Lung (tissue), 12 donors: ENCODE measurements around the gene TNIK. TPM values are rescaled to one million over a fixed set of nuclear protein-coding genes. Genes with fewer than 3 reads are reported as not detected.

ENCODE experiments used
- ATAC-seq: fragments of 200-7000 bp; cut with Tn5 transposase; one replicate; pipeline ENCODE4 v1.9.1; 2020; ENCODE audit warnings: moderate number of reproducible peaks; ENCODE audit not compliant: insufficient read depth, low FRiP score
- DNase-seq, 3 donors: peaks; one replicate each; pipeline ENCODE4 v3.0.0-alpha.2; 2013 to 2017
- H3K27ac ChIP-seq, 2 donors: one replicate each; pipeline ENCODE4 v1.5.1; 2013; ENCODE audit warnings: mild to moderate bottlenecking in 2 of 2, moderate library complexity in 2 of 2, control low read depth in 1 of 2, inconsistent platforms in 1 of 2, low read depth in 1 of 2, low read length in 1 of 2
- H3K27me3 ChIP-seq, 3 donors: one replicate each; pipeline ENCODE4 v1.5.1; 2013; ENCODE audit warnings: low read length in 2 of 3; ENCODE audit not compliant: control insufficient read depth in 3 of 3, insufficient read depth in 3 of 3
- H3K36me3 ChIP-seq, 4 donors: one replicate each; pipeline ENCODE4 v1.5.1; 2013; ENCODE audit warnings: low read length in 4 of 4, mild to moderate bottlenecking in 1 of 4, moderate library complexity in 1 of 4; ENCODE audit not compliant: control insufficient read depth in 4 of 4, insufficient read depth in 4 of 4
- H3K4me1 ChIP-seq, 5 donors: one replicate each; pipeline ENCODE4 v1.5.1; 2013; ENCODE audit warnings: low read length in 5 of 5, mild to moderate bottlenecking in 2 of 5, moderate library complexity in 1 of 5; ENCODE audit not compliant: control insufficient read depth in 5 of 5, insufficient read depth in 5 of 5
- H3K4me3 ChIP-seq: one replicate; pipeline ENCODE4 v1.5.1; 2013; ENCODE audit warnings: mild to moderate bottlenecking, control low read depth, moderate library complexity
- H3K9ac ChIP-seq, 2 donors: one replicate each; pipeline ENCODE4 v1.5.1; 2013; ENCODE audit warnings: low read length in 2 of 2, control low read depth in 1 of 2; ENCODE audit not compliant: insufficient read depth in 1 of 2
- H3K9me3 ChIP-seq, 4 donors: one replicate each; pipeline ENCODE4 v1.5.1; 2013; ENCODE audit warnings: low read length in 3 of 4, mild to moderate bottlenecking in 1 of 4, moderate library complexity in 1 of 4; ENCODE audit not compliant: control insufficient read depth in 4 of 4, insufficient read depth in 3 of 4
- CTCF ChIP-seq: IDR thresholded peaks from 2 replicates; pipeline ENCODE4 v1.5.1; 2012; ENCODE audit warnings: mild to moderate bottlenecking; ENCODE audit errors: control extremely low read depth, extremely low read depth
- whole genome bisulfite sequencing, 2 donors: extraction: QIAGEN DNeasy Blood & Tissue Kit; methylation state at CpG; one replicate each; pipeline ENCODE4 v1.1.7; 2013; 5-methylcytosine and 5-hydroxymethylcytosine counted together
- polyA plus RNA-seq, 2 donors: library from polyadenylated mRNA; stranded (reverse); fragments of 200-250 nt; gene quantifications; one replicate each; pipeline ENCODE4 v1.2.1, GENCODE V29; 2013
- total RNA-seq, 2 donors: library from RNA; depleted of rRNA in 1 of 2; stranded (reverse); fragments of >200 nt in 1 of 2; gene quantifications; one replicate each; pipeline ENCODE4 v1.2.1, GENCODE V29; 2014 to 2021
- donor health status: control.
- donor health status: control.
- donor health status: Bipolar disorder and iron deficiency.
- donor health status: healthy.
- donor health status: DM: yes; HTN: yes; CAD: no.

TNIK gene
- total and polyA plus RNA-seq, 4 donors: 9.4 to 36.3 (median 14.3) TPM

GRCh38 chr3:171461525-171461917 is 1.3 kb upstream of the TNIK start:
- H3K4me1 ChIP-seq: peaks cover 0 to 23% (median 5%) of the 10 kb centered on the region in 5 donors
- WGBS, 2 donors: 11 to 15% methylated on average over 2 of the region's 2 CpGs
- no peak overlapping the region for H3K4me3 ChIP-seq
- DNase-seq: no peak
- H3K36me3 ChIP-seq: no peaks in the 10 kb centered on the region
- H3K9me3 ChIP-seq: no peaks in the 10 kb centered on the region
- no peak overlapping the region for H3K9ac ChIP-seq
- TF ChIP-seq CTCF: no peak
- no peak overlapping the region for H3K27ac ChIP-seq
- ATAC-seq: no peak
- H3K27me3 ChIP-seq: peaks cover 0 to 35% (median 8%) of the 10 kb centered on the region in 3 donors

GRCh38 chr3:171460725-171461524 is 720 bp upstream of the TNIK start:
- Histone ChIP-seq H3K27me3 (peaks cover 0 to 35% (median 8%) of the 10 kb centered on the region in 3 donors), H3K9ac (peak overlapping the region in 1 of 2 donors; percentile 69), H3K27ac (peak overlapping the region; percentile 53 to 68), H3K4me1 (peaks cover 0 to 23% (median 5%) of the 10 kb centered on the region in 5 donors), H3K36me3 (no peaks in the 10 kb centered on the region), H3K9me3 (no peaks in the 10 kb centered on the region), H3K4me3 (peak overlapping the region; percentile 57)
- 0 to 1% methylated on average over 51 of the region's 51 CpGs for WGBS, 2 donors
- ATAC-seq (peak; percentile 36), DNase-seq (peak; percentile 20 to 72 (median 48))
- TF ChIP-seq CTCF: no peak

GRCh38 chr3:171459137-171459941 is 866 bp downstream of the TNIK start:
- Histone ChIP-seq H3K9ac (peak overlapping the region in 1 of 2 donors; percentile 82), H3K36me3 (no peaks in the 10 kb centered on the region), H3K9me3 (no peaks in the 10 kb centered on the region), H3K27ac (peak overlapping the region; percentile 21 to 81), H3K4me3 (peak overlapping the region; percentile 45), H3K4me1 (peaks cover 0 to 23% (median 5%) of the 10 kb centered on the region in 5 donors), H3K27me3 (peaks cover 0 to 35% (median 8%) of the 10 kb centered on the region in 3 donors)
- 0 to 1% methylated on average over 35 to 36 of the region's 36 CpGs for WGBS, 2 donors
- DNase-seq (peak; percentile 34 to 71 (median 66)), ATAC-seq (peak; percentile 16)
- no peak for TF ChIP-seq CTCF
